ENCODE measurements around the gene AAK1. TPM values are rescaled to one million over a fixed set of nuclear protein-coding genes. Genes with fewer than 3 reads are reported as not detected.

Gene AAK1
- total and polyA plus RNA-seq, 2 of the 13 experiments (the other 11 are each of a cell fraction or from before 2014, with no cell fraction given): 9.8 to 10.3 TPM

DNA sequence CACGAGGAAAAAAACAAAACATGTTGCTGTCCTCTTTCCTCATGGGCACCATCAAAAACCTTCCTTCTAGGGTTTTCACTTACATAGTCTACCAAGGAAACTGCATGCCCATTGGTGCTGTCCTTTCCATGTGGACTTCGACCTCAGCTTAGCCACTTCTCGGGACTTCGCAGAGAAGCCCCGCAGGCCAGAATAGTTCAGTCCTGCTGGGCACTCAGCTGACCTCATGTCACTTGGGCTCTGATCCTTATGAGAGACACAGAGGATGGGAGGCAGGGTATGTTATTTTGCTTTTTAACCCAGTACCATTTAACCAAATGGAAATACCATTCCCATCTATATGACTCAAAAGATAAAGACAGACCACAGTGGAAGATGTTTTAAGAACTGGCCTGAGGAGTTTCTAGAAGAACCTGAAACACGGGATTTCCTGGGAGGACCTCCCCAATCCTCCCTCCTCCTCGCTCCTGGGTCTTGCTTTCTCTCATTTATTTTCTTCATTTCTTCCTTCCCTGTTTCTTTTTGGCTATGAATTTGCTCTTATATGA lies 28.4 kb downstream of the AAK1 start:
- ATAC-seq (no peak; the same call in 2 of the 3 replicates), DNase-seq (ENCODE audit: low spot score) (peak; percentile 10), FAIRE-seq (no peak)
- Histone ChIP-seq H3K4me3 (replicated peaks in 1 of 3; ENCODE audit: insufficient read depth in 1 of 3, low read depth in 2 of 3, low read length in 3 of 3) (no peak overlapping the region), H3K9ac (ENCODE audit: insufficient read depth, low read depth, low read length) (no peak overlapping the region), H3K4me2 (ENCODE audit: low read depth, low read length) (no peak overlapping the region), H3K4me1 (ENCODE audit: insufficient read depth, low read length) (peaks cover 13% of the 10 kb centered on the region), H3K79me2 (ENCODE audit: insufficient read depth, low read length) (peaks cover 9% of the 10 kb centered on the region), H3K36me3 (replicated peaks in 1 of 2; ENCODE audit: control insufficient read depth in 1 of 2, insufficient read depth in 2 of 2, low read length in 2 of 2) (0 out of 5 replicates have a peak, but pooled peaks cover 0 to 4% of the 10 kb centered on the region in 2 experiments), H4K20me1 (ENCODE audit: insufficient read depth, low read length) (no peaks in the 10 kb centered on the region), H3K9me3 (ENCODE audit: low read length) (no peaks in the 10 kb centered on the region), H3K27me3 (ENCODE audit: control insufficient read depth in 1 of 2, insufficient read depth in 2 of 2, low read length in 2 of 2) (no peaks in the 10 kb centered on the region), H3K27ac (ENCODE audit: extremely low read length, insufficient read depth, low read length) (no peak overlapping the region), H2AFZ (ENCODE audit: low read length) (no peak overlapping the region)
- 88% methylated on average over 7 of the region's 7 CpGs for WGBS (ENCODE audit: low lambda C conversion rate)
- 0 out of 2 replicates have a peak, but pooled peaks have one; percentile 6 for TF ChIP-seq HNF4G (IDR thresholded peaks at IDR 0.05; ENCODE audit: borderline replicate concordance, low read depth, low read length)
- no peak for TF ChIP-seq HNF4G (CRISPR knock-in tag; IDR thresholded peaks at IDR 0.05; ENCODE audit: borderline replicate concordance, low read depth)
- peak; percentile 30; the same call in 1 of the 2 replicates for TF ChIP-seq HNF4A (CRISPR knock-in tag; IDR thresholded peaks at IDR 0.05)
- TF ChIP-seq ATF7 (IDR thresholded peaks at IDR 0.05): no peak
- no peak for TF ChIP-seq ATF7 (CRISPR knock-in tag; IDR thresholded peaks at IDR 0.05)
- TF ChIP-seq PRDM10 (CRISPR knock-in tag; IDR thresholded peaks at IDR 0.05; ENCODE audit: low read depth): peak; percentile 60; the same call in 1 of the 2 replicates
- peak; percentile 46; the same call in 1 of the 2 replicates for TF ChIP-seq HOMEZ (CRISPR knock-in tag; IDR thresholded peaks at IDR 0.05; ENCODE audit: low read depth)
- 0 out of 2 replicates have a peak, but pooled peaks have one; percentile 37 for TF ChIP-seq ZNF644 (CRISPR knock-in tag; IDR thresholded peaks at IDR 0.05; ENCODE audit: low read depth)
- ChIA-PET CTCF (ENCODE audit: low intra/inter-chr PET ratio, low total read pairs) (no interaction called here), POLR2A (no interaction called here)
- no TSS peak for BruUV-seq (replicated peaks)
- intact Hi-C loops (cut with micrococcal nuclease; ENCODE audit: unreplicated experiment) (no loop called here), in situ Hi-C loops (cut with HindIII; ENCODE audit: extremely low pct_ligation_motif_present, low pct_unique_long_range_greater_than_20kb) (no loop called here)
